HG03558 (cell line): Measurements from ENCODE around the gene ARMC12.

ENCODE experiments used
- ATAC-seq: cut with Tn5 transposase; IDR thresholded peaks from one replicate; pipeline ENCODE4 v1.9.1; 2021; ENCODE audit warnings: moderate number of reproducible peaks; ENCODE audit not compliant: unreplicated experiment; ENCODE audit errors: extremely low read depth

ARMC12 gene

DNA sequence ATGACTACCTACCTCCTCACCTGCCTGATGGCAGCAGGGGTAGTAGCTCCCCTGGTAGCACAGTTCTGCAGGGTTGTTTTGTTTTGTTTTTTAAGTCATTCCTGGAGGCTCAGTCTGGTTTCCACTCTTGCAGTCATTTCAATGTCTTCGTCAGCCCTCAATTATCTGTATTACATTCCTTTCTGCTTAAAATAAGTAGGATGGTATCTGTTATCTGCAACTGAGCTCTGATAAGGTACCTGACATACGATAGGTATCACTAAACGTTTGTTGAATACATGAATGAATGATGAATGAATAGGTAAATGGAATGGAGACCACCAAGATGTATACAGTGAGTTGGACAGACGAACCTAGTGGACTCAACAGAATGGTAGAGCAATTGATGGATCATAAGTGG, 32.4 kb downstream of the ARMC12 start:
- ATAC-seq, result no peak

DNA sequence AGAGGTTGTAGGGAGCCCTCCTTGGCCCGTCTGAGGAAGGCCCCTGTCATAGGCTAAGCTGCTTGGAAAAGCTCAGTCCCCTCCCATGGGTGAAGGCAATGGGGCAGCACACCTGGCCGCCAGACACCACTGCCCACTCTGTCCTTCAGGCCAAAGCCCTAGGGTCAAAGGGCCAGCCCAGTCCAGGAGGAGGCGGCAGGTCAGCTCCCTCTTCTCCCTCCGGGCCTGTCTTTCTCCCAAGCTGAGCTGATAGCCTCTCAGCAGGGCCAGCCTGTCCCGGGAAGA, 34.5 kb downstream of the ARMC12 start:
- ATAC-seq, result no peak

DNA sequence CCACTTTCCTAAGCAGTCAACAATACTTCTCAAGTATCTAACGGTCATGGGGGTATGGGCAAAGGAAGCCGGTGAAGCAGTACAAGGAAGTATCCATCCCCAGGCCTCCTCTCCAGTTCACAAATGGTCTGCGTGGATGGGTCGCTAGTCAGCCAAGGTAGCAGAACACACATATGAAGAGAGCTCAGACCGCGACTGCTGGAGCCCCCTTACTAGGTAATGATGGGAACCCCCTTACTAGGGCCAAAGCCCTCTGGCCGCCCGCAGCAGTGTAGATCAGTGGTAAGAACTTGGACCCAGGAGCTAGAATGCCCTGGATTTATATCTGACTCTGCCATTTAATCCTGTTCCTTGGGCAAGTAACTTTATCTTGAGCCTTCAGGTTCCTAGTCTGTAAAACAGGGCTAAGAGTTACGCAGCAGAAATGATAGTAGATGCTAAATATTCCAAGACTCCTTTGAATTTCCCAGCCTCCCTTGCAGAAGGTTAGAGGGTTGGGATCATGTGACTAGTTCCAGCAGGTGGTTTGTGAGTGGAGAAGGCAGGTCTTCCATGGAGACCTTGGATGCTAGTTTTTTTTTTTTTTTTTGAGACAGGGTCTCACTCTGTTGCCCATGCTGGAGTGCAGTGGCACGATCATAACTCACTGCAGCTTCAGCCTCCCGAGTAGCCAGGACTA, 37.4 kb downstream of the ARMC12 start:
- ATAC-seq, result no peak

DNA sequence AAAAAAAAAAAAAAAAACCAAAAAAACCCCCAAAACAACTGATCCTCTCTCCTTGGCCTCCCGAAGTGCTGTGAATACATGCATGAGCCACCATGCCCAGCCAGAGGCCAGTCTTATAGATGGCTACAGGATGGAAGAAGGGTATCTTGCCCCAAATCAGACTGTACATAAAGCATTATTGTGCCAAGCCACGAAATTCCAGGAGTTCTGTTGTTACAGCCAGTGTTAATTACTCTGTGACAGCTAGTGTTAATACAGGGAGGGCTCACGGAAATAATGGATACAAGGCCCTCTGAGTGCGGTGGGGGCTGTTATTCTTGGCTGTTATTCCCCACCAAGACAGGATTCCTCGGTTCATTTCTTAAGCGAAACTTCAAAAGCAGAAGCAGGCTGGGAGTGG, 38.2 kb downstream of the ARMC12 start:
- no peak for ATAC-seq

GRCh38 chr6:35776364-35777215, 39.8 kb downstream of the ARMC12 start, which contains the start of gene CLPSL2:
Gene CLPSL2 (plus strand): TSS chr6:35776598. CDS start chr6:35776619, 21 bp downstream.
- ATAC-seq, result no peak

GRCh38 chr6:35777356-35778102, 40.7 kb downstream of the ARMC12 start:
- ATAC-seq, result no peak

GRCh38 chr6:35778437-35778836, 41.6 kb downstream of the ARMC12 start:
- ATAC-seq, result no peak

DNA sequence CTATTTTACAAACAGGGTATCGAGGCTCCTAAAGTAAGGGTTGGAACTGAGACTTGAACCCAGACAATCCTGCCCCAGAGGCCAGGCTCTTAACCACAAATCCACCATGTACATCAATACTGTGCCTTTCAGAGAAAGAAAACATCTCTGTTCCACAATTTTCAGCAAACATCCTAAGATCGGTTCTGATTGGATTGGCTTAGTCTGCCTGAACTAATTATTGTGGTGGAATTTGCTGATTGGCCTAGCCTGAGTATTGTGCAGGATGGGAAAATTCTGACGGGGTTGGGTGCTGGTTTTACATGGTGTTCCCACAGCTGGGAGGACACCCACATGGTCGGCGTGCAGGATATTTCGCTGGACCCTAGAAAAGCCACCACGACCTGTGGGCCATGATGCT, 43.9 kb downstream of the ARMC12 start, which contains the start of gene CLPSL1:
CLPSL1 (plus strand) TSS at position 301 of the 400 bp plus-strand sequence; CDS start at position 393, 92 bp downstream.
- ATAC-seq, result no peak

- no peak for ATAC-seq
Measured at GRCh38 chr6:35781290-35781689, 44.5 kb downstream of the ARMC12 start.

GRCh38 chr6:35782424-35782823, 45.6 kb downstream of the ARMC12 start:
- no peak for ATAC-seq

GRCh38 chr6:35784200-35784599, 47.4 kb downstream of the ARMC12 start:
- ATAC-seq, result no peak

DNA sequence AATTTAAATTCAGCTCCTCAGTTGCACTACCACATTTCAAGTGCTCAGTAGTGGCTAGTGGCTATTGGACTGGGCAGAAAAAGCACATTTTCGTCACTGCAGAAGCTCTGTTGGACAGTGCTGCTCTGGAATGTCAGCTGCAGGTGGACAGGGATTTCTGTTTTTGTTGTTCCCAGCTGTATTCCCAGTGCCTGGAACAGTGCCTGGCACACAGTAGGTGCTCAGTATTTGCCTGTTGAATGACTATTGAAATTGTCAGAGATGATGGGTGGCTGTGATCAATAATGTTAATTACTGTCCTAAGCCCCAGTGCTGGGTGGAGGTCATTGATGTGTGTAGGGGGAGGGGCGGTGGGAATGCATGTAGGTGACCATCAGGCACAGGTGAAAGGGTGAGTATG, 49.4 kb downstream of the ARMC12 start:
- ATAC-seq, result no peak

GRCh38 chr6:35786810-35787209, 50.0 kb downstream of the ARMC12 start:
- no peak for ATAC-seq

DNA sequence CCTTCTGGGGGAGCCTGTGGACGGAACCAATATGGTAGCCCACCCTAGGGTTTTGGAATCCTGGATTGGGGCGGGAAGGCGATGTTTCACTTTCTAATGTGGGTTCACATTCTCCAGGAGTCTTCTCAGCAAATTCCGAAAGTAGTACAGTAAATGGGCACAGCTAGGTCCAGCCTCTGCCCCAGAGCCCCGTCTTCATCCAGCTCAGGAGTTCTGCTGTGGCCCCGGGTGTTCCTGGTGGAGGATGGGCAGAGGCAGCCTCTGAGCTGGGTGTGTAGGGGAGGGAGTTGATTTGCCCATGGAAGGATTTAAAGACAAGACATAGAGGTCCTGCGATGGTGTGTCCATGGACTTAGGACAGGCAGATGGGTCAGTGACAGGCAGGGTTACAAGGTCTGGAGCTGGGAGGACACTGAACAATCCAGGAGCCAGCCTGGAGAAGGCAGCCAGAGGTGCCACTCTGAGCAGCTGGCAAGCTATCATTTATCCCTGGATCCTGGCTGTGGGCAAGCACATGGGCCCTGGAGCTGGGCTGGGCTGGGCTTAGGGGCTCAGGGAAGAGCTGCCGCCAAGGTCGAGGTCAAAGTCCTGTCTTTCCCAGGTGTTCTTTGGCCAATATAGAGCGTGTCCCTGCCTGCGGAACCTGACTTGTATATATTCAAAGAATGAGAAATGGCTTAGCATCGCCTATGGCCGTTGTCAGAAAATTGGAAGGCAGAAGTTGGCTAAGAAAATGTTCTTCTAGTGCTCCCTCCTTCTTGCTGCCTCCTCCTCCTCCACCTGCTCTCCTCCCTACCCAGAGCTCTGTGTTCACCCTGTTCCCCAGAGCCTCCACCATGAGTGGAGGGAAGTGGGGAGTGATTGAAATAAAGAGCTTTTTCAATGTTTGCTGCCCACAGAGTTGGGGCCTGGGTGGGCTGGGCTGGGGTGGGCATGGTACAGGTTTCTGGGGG, 50.7 kb downstream of the ARMC12 start:
- no peak for ATAC-seq

DNA sequence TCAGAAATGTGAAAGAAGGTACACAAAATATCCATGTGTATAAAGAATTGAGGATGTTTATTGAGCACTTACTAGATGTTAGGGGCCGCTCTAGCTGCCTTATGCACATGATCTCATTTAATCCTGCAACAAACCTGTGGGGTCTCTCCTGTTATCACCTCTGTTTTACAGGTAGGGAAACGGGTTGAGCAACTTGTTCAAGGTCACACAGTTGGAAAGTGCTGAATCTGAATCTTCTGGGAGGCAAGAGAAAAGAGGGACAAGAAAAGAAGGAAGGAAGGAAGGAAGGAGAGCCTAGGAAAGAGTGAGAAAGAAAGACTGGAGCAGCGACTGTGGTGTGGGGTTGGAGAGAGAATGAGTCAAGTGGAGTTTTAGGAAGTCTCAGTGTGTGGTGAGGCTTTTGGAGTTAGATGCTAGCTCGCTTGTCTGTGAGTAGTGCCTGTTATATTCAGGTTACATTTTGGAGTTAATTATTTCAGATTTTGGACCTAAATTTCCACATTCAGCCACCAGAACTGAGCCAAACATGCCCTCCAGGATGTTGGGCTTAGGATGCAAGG, 51.7 kb downstream of the ARMC12 start:
- no peak for ATAC-seq

GRCh38 chr6:35790683-35791082, 53.9 kb downstream of the ARMC12 start:
- ATAC-seq, result no peak

GRCh38 chr6:35794536-35795452, 58.0 kb downstream of the ARMC12 start:
- no peak for ATAC-seq

GRCh38 chr6:35795453-35796071, 58.7 kb downstream of the ARMC12 start:
- no peak for ATAC-seq
